H9 (cell line): ENCODE measurements around the gene GRIN2D. TPM values are rescaled to one million over a fixed set of nuclear protein-coding genes. Genes with fewer than 3 reads are reported as not detected.

Experiments
- DNase-seq: peaks from one replicate; pipeline ENCODE4 v3.0.0-alpha.2; 2017
- H2AFZ ChIP-seq: one replicate; pipeline ENCODE4 v1.6.1; 2013; ENCODE audit warnings: mild to moderate bottlenecking, low read length, control low read depth, moderate library complexity
- H2AK5ac ChIP-seq: 2 replicates; pipeline ENCODE4 v1.6.1; 2013; ENCODE audit warnings: low read length, control low read depth, mixed read lengths; ENCODE audit not compliant: insufficient read length
- H2BK120ac ChIP-seq: one replicate; pipeline ENCODE4 v1.6.1; 2013; ENCODE audit warnings: low read depth, mild to moderate bottlenecking, low read length, control low read depth, inconsistent platforms; ENCODE audit not compliant: poor library complexity, severe bottlenecking
- H2BK12ac ChIP-seq: 2 replicates; pipeline ENCODE4 v1.6.1; 2013; ENCODE audit warnings: low read length, control low read depth, mixed read lengths, low read depth; ENCODE audit not compliant: insufficient read length
- H2BK15ac ChIP-seq: 2 replicates; pipeline ENCODE4 v1.6.1; 2013; ENCODE audit warnings: low read depth, low read length, control low read depth
- H2BK20ac ChIP-seq: one replicate; pipeline ENCODE4 v1.6.1; 2013; ENCODE audit warnings: low read depth, mild to moderate bottlenecking, low read length, control low read depth, inconsistent platforms; ENCODE audit not compliant: poor library complexity, severe bottlenecking
- H2BK5ac ChIP-seq: 2 replicates; pipeline ENCODE4 v1.6.1; 2013; ENCODE audit warnings: low read length, control low read depth, mixed read lengths; ENCODE audit not compliant: insufficient read length
- H3K14ac ChIP-seq: 2 replicates; pipeline ENCODE4 v1.6.1; 2013; ENCODE audit warnings: low read length, control low read depth; ENCODE audit not compliant: insufficient read depth
- H3K18ac ChIP-seq: 2 replicates; pipeline ENCODE4 v1.6.1; 2013; ENCODE audit warnings: low read depth, mild to moderate bottlenecking, mixed read lengths, low read length, control low read depth; ENCODE audit not compliant: insufficient read length
- H3K23ac ChIP-seq: 2 replicates; pipeline ENCODE4 v1.6.1; 2013; ENCODE audit warnings: low read length, control low read depth, mixed read lengths, low read depth; ENCODE audit not compliant: insufficient read length
- H3K23me2 ChIP-seq: 2 replicates; pipeline ENCODE4 v1.6.1; 2013; ENCODE audit warnings: low read depth, mild to moderate bottlenecking, mixed read lengths, low read length, control low read depth; ENCODE audit not compliant: insufficient read length, poor library complexity, severe bottlenecking
- H3K27ac ChIP-seq: 2 replicates; pipeline ENCODE4 v1.5.1; 2013; ENCODE audit warnings: low read length, control low read depth, mixed read lengths, low read depth; ENCODE audit not compliant: insufficient read length
- H3K27me3 ChIP-seq: 2 replicates; pipeline ENCODE4 v1.6.1; 2013; ENCODE audit warnings: low read length, control low read depth, inconsistent platforms; ENCODE audit not compliant: insufficient read depth
- H3K4ac ChIP-seq: 2 replicates; pipeline ENCODE4 v1.6.1; 2013; ENCODE audit warnings: low read depth, mild to moderate bottlenecking, control low read depth, inconsistent platforms, low read length, moderate library complexity
- H3K4me1 ChIP-seq: 2 replicates; pipeline ENCODE4 v1.6.1; 2013; ENCODE audit warnings: low read length, control low read depth, inconsistent platforms; ENCODE audit not compliant: insufficient read depth
- H3K4me2 ChIP-seq: 2 replicates; pipeline ENCODE4 v1.6.1; 2013; ENCODE audit warnings: low read length, control low read depth, mixed read lengths; ENCODE audit not compliant: insufficient read length, insufficient read depth
- H3K56ac ChIP-seq: 2 replicates; pipeline ENCODE4 v1.6.1; 2013; ENCODE audit warnings: low read depth, mild to moderate bottlenecking, mixed read lengths, low read length, control low read depth; ENCODE audit not compliant: insufficient read length
- H3K79me1 ChIP-seq: 2 replicates; pipeline ENCODE4 v1.6.1; 2013; ENCODE audit warnings: low read depth, mild to moderate bottlenecking, moderate library complexity, low read length, control low read depth, inconsistent platforms; ENCODE audit not compliant: insufficient read depth, poor library complexity, severe bottlenecking
- H3K79me2 ChIP-seq: 2 replicates; pipeline ENCODE4 v1.6.1; 2013; ENCODE audit warnings: low read length, control low read depth, inconsistent platforms; ENCODE audit not compliant: insufficient read depth
- H3K9ac ChIP-seq: 2 replicates; pipeline ENCODE4 v1.6.1; 2013; ENCODE audit warnings: low read length, control low read depth, mixed read lengths; ENCODE audit not compliant: insufficient read length; ENCODE audit errors: extremely low read depth
- H3K9me3 ChIP-seq: one replicate; pipeline ENCODE4 v1.6.1; 2013; ENCODE audit warnings: low read depth, low read length, inconsistent platforms; ENCODE audit not compliant: control insufficient read depth
- H3T11ph ChIP-seq: one replicate; pipeline ENCODE4 v1.6.1; 2013; ENCODE audit warnings: mild to moderate bottlenecking, low read length, control low read depth, inconsistent platforms
- H4K20me1 ChIP-seq: one replicate; pipeline ENCODE4 v1.6.1; 2013; ENCODE audit not compliant: control insufficient read depth, insufficient read length, insufficient read depth
- H4K5ac ChIP-seq: 2 replicates; pipeline ENCODE4 v1.6.1; 2013; ENCODE audit warnings: low read depth, mild to moderate bottlenecking, mixed read lengths, low read length, control low read depth; ENCODE audit not compliant: insufficient read length
- H4K8ac ChIP-seq: replicated peaks from 2 replicates; pipeline ENCODE4 v1.6.1; 2013; ENCODE audit warnings: low read length, control low read depth, mixed read lengths, low read depth; ENCODE audit not compliant: insufficient read length
- H4K91ac ChIP-seq: 2 replicates; pipeline ENCODE4 v1.6.1; 2013; ENCODE audit warnings: low read depth, mild to moderate bottlenecking, moderate library complexity, mixed read lengths, low read length, control low read depth; ENCODE audit not compliant: insufficient read length
- H3K27ac Mint-ChIP-seq, 3 experiments: 2 replicates in 2 of 3; 3 replicates in 1 of 3; pipeline ENCODE4 v1.8.0; 2020 to 2021; ENCODE audit warnings: mixed read lengths in 3 of 3, mild to moderate bottlenecking in 1 of 3, moderate library complexity in 1 of 3
- H3K27me3 Mint-ChIP-seq: 2 replicates; pipeline ENCODE4 v1.8.0; 2021; ENCODE audit warnings: low read depth, mild to moderate bottlenecking, moderate library complexity, mixed read lengths
- H3K36me3 Mint-ChIP-seq, 3 experiments: 2 replicates in 2 of 3; 3 replicates in 1 of 3; pipeline ENCODE4 v1.8.0; 2020 to 2021; ENCODE audit warnings: low read depth in 3 of 3, mixed read lengths in 3 of 3; ENCODE audit not compliant: insufficient read depth in 1 of 3
- H3K4me1 Mint-ChIP-seq, 2 experiments: 2 replicates each; pipeline ENCODE4 v1.8.0; 2020; ENCODE audit warnings: mixed read lengths in 2 of 2
- H3K4me3 Mint-ChIP-seq, 2 experiments: 2 replicates in 1 of 2; 3 replicates in 1 of 2; pipeline ENCODE4 v1.8.0; 2020 to 2021; ENCODE audit warnings: mild to moderate bottlenecking in 2 of 2, mixed read lengths in 2 of 2, moderate library complexity in 1 of 2
- H3K9me3 Mint-ChIP-seq, 2 experiments: 2 replicates in 1 of 2; 3 replicates in 1 of 2; pipeline ENCODE4 v1.8.0; 2020; ENCODE audit warnings: mild to moderate bottlenecking in 2 of 2, mixed read lengths in 2 of 2, moderate library complexity in 1 of 2
- WGBS: extraction: QIAGEN DNeasy Blood & Tissue Kit; methylation state at CpG from one replicate; pipeline ENCODE4 v1.1.7; 2013; ENCODE audit warnings: missing lambda C conversion rate, low lambda C conversion rate, mixed read lengths; ENCODE audit not compliant: insufficient read length; ENCODE audit errors: extremely low coverage; 5-methylcytosine and 5-hydroxymethylcytosine counted together
- total RNA-seq: library from RNA; stranded (reverse); gene quantifications from 2 replicates; pipeline ENCODE4 v1.2.1, GENCODE V29; 2021
- TF ChIP-seq, protein P1 (sequence below): fragments of 200-600 bp; sonication (generic); conservative IDR thresholded peaks from 3 replicates; pipeline ENCODE4 v1.8.0; 2021; ENCODE audit warnings: antibody characterized with exemption, mild to moderate bottlenecking

GRIN2D gene
- total RNA-seq, 1 experiment from 2014 or later, result 5.9 TPM

- H3K23me2 ChIP-seq, result no peaks in the 10 kb centered on the region
- H3K36me3 Mint-ChIP-seq, result peaks cover 0 to 4% (median 2%) of the 10 kb centered on the region in 3 experiments; a peak in 5 of 7 replicates
- no peak overlapping the region for H3K4ac ChIP-seq
- no peak overlapping the region for H3K23ac ChIP-seq
- H2BK5ac ChIP-seq, result no peak overlapping the region
- H3K4me1 Mint-ChIP-seq, result peaks cover 3 to 4% of the 10 kb centered on the region in 2 experiments; a peak in 3 of 4 replicates
- H2AFZ ChIP-seq, result no peak overlapping the region
- H2BK12ac ChIP-seq, result no peak overlapping the region
- no peak overlapping the region for H3K18ac ChIP-seq
- H3K4me3 Mint-ChIP-seq, result no peak overlapping the region
- no peak overlapping the region for H3K56ac ChIP-seq
- no peak overlapping the region for H3T11ph ChIP-seq
- H3K9me3 Mint-ChIP-seq, result no peaks in the 10 kb centered on the region
- no peak overlapping the region for H3K14ac ChIP-seq
- no peak overlapping the region for H4K8ac ChIP-seq
- no peak overlapping the region; a peak in 2 of 7 replicates for H3K27ac Mint-ChIP-seq
- no peak overlapping the region for H2BK15ac ChIP-seq
- H2BK120ac ChIP-seq, result no peak overlapping the region
- H3K79me1 ChIP-seq, result no peaks in the 10 kb centered on the region
- no peak for DNase-seq
- H3K27ac ChIP-seq, result no peak overlapping the region
- no peaks in the 10 kb centered on the region for H3K9me3 ChIP-seq
- TF ChIP-seq, protein P1, sequence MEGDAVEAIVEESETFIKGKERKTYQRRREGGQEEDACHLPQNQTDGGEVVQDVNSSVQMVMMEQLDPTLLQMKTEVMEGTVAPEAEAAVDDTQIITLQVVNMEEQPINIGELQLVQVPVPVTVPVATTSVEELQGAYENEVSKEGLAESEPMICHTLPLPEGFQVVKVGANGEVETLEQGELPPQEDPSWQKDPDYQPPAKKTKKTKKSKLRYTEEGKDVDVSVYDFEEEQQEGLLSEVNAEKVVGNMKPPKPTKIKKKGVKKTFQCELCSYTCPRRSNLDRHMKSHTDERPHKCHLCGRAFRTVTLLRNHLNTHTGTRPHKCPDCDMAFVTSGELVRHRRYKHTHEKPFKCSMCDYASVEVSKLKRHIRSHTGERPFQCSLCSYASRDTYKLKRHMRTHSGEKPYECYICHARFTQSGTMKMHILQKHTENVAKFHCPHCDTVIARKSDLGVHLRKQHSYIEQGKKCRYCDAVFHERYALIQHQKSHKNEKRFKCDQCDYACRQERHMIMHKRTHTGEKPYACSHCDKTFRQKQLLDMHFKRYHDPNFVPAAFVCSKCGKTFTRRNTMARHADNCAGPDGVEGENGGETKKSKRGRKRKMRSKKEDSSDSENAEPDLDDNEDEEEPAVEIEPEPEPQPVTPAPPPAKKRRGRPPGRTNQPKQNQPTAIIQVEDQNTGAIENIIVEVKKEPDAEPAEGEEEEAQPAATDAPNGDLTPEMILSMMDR, result no peak
- no peaks in the 10 kb centered on the region for H3K79me2 ChIP-seq
- H4K20me1 ChIP-seq, result no peaks in the 10 kb centered on the region
- no peak overlapping the region for H2BK20ac ChIP-seq
- no peaks in the 10 kb centered on the region for H3K4me1 ChIP-seq
- H3K9ac ChIP-seq, result no peak overlapping the region
- no peak overlapping the region for H2AK5ac ChIP-seq
- H4K91ac ChIP-seq, result no peak overlapping the region
- no CpG with 5 or more reads among the region's 5 CpGs for WGBS
- H3K4me2 ChIP-seq, result no peak overlapping the region
- no peak overlapping the region for H4K5ac ChIP-seq
- H3K27me3 Mint-ChIP-seq, result no peaks in the 10 kb centered on the region; the same call in 1 of the 2 replicates
- H3K27me3 ChIP-seq, result no peaks in the 10 kb centered on the region
Observed at GRCh38 chr19:48436586-48436985, 43.1 kb downstream of the GRIN2D start.
